H1 (cell line): ENCODE results near the gene SLC16A6. TPM values are rescaled to one million over a fixed set of nuclear protein-coding genes. Genes with fewer than 3 reads are reported as not detected.
A peak's percentile ranks its signal among the peaks of the same experiment; 100 is the strongest.

Source experiments
- CTCF ChIA-PET: fragments of 300-600 bp; sonication (Branson Sonifier 250); formaldehyde crosslinking; loops from one replicate; lab custom pipeline; 2021; ENCODE audit not compliant: partially characterized antibody; lab: Charles Lee
- POLR2A ChIA-PET: fragments of 300-600 bp; sonication (Branson Sonifier 250); formaldehyde crosslinking; loops from one replicate; lab custom pipeline; 2021; ENCODE audit warnings: inconsistent platforms; ENCODE audit not compliant: partially characterized antibody; lab: Charles Lee
- DNase-seq, 2 experiments: peaks; one replicate each; pipeline versions ENCODE4 v3.0.0 to v3.0.0-alpha.2; 2010 to 2022; ENCODE audit warnings: low spot score in 2 of 2, low read depth in 1 of 2, mixed read lengths in 1 of 2
- FAIRE-seq: peaks from 2 replicates; lab custom pipeline; 2011; peaks lifted over from hg19 to GRCh38; lab: Jason Lieb, UNC
- H2AFZ ChIP-seq: 2 replicates; pipeline ENCODE4 v1.8.1; 2012; ENCODE audit warnings: low read length, inconsistent platforms
- H2AK5ac ChIP-seq: 2 replicates; pipeline ENCODE4 v1.6.1; 2013; ENCODE audit warnings: low read depth, low read length
- H2BK120ac ChIP-seq: replicated peaks from 2 replicates; pipeline ENCODE3; 2013; ENCODE audit warnings: low read depth, low read length, inconsistent platforms
- H2BK12ac ChIP-seq: 2 replicates; pipeline ENCODE4 v1.6.1; 2013; ENCODE audit warnings: low read depth, low read length
- H2BK15ac ChIP-seq: 2 replicates; pipeline ENCODE4 v1.6.1; 2013; ENCODE audit warnings: low read length
- H2BK20ac ChIP-seq: 2 replicates; pipeline ENCODE4 v1.6.1; 2013; ENCODE audit warnings: low read length
- H2BK5ac ChIP-seq: 2 replicates; pipeline ENCODE4 v1.6.1; 2013; ENCODE audit warnings: low read depth, low read length
- H3K14ac ChIP-seq: 2 replicates; pipeline ENCODE4 v1.6.1; 2013; ENCODE audit warnings: inconsistent platforms; ENCODE audit not compliant: insufficient read length
- H3K18ac ChIP-seq: 2 replicates; pipeline ENCODE4 v1.6.1; 2013; ENCODE audit warnings: low read length; ENCODE audit errors: extremely low read depth
- H3K23ac ChIP-seq: 2 replicates; pipeline ENCODE4 v1.6.1; 2013; ENCODE audit warnings: inconsistent platforms; ENCODE audit not compliant: insufficient read length
- H3K23me2 ChIP-seq: 2 replicates; pipeline ENCODE4 v1.6.1; 2013; ENCODE audit warnings: low read depth, low read length
- H3K27ac ChIP-seq: 2 replicates; pipeline ENCODE4 v1.6.1; 2011; ENCODE audit warnings: low read depth, low read length, inconsistent platforms
- H3K27me3 ChIP-seq, 4 experiments: replicated peaks in 1 of 4; 1 replicate in 1 of 4; 2 replicates in 3 of 4; pipeline versions ENCODE4 v1.6.1 to v1.8.1; 2011 to 2013; ENCODE audit warnings: low read length in 3 of 4, mild to moderate bottlenecking in 3 of 4, inconsistent platforms in 2 of 4, mixed read lengths in 2 of 4, moderate library complexity in 1 of 4; ENCODE audit not compliant: control insufficient read depth in 3 of 4, insufficient read depth in 3 of 4; ENCODE audit errors: extremely low read depth in 1 of 4
- H3K36me3 ChIP-seq, 4 experiments: 2 replicates each; pipeline versions ENCODE4 v1.6.1 to v1.8.1; 2011 to 2013; ENCODE audit warnings: mild to moderate bottlenecking in 4 of 4, low read length in 3 of 4, moderate library complexity in 2 of 4, control low read depth in 1 of 4, inconsistent platforms in 1 of 4; ENCODE audit not compliant: insufficient read depth in 4 of 4, control insufficient read depth in 2 of 4
- H3K4ac ChIP-seq: replicated peaks from 2 replicates; pipeline ENCODE3; 2013; ENCODE audit warnings: low read length, low read depth, mixed read lengths, inconsistent platforms; ENCODE audit not compliant: insufficient read length
- H3K4me1 ChIP-seq, 4 experiments: replicated peaks in 1 of 4; 1 replicate in 1 of 4; 2 replicates in 3 of 4; pipeline versions ENCODE4 v1.6.1 to v1.8.1; 2011 to 2013; ENCODE audit warnings: low read length in 3 of 4, inconsistent platforms in 2 of 4, mixed read lengths in 1 of 4; ENCODE audit not compliant: insufficient read depth in 4 of 4, control insufficient read depth in 3 of 4
- H3K4me2 ChIP-seq, 2 experiments: 2 replicates each; pipeline versions ENCODE4 v1.6.1 to v1.8.1; 2011 to 2013; ENCODE audit warnings: low read depth in 2 of 2, low read length in 2 of 2, control low read depth in 1 of 2, inconsistent platforms in 1 of 2, mild to moderate bottlenecking in 1 of 2; ENCODE audit not compliant: insufficient read depth in 1 of 2
- H3K4me3 ChIP-seq, 4 experiments: fragments of 200-600, 300-600 bp in 1 of 4; sonication (generic), shearing (Covaris generic), sonication (Bioruptor Twin) in 1 of 4; 2 replicates each; pipeline versions ENCODE4 v1.5.1 to v1.8.1; 2011 to 2016; ENCODE audit warnings: low read length in 4 of 4, low read depth in 3 of 4, control low read depth in 2 of 4, inconsistent platforms in 2 of 4, mild to moderate bottlenecking in 2 of 4, mixed read lengths in 1 of 4, moderate library complexity in 1 of 4; ENCODE audit not compliant: insufficient read depth in 2 of 4; ENCODE audit errors: extremely low read depth in 1 of 4
- H3K56ac ChIP-seq: replicated peaks from 2 replicates; pipeline ENCODE3; 2013; ENCODE audit warnings: low read depth, mild to moderate bottlenecking, mixed read lengths, low read length, inconsistent platforms; ENCODE audit not compliant: insufficient read length
- H3K79me1 ChIP-seq: 2 replicates; pipeline ENCODE4 v1.6.1; 2013; ENCODE audit warnings: low read depth, low read length, control low read depth
- H3K79me2 ChIP-seq, 2 experiments: 2 replicates each; pipeline versions ENCODE4 v1.6.1 to v1.8.1; 2012 to 2013; ENCODE audit warnings: low read length in 2 of 2, mild to moderate bottlenecking in 2 of 2, inconsistent platforms in 1 of 2; ENCODE audit not compliant: insufficient read depth in 2 of 2, control insufficient read depth in 1 of 2
- H3K9ac ChIP-seq, 4 experiments: replicated peaks in 1 of 4; 1 replicate in 1 of 4; 2 replicates in 3 of 4; pipeline versions ENCODE4 v1.6.1 to v1.8.1; 2011 to 2013; ENCODE audit warnings: low read depth in 3 of 4, low read length in 3 of 4, control low read depth in 2 of 4, mild to moderate bottlenecking in 2 of 4, moderate library complexity in 2 of 4, inconsistent platforms in 1 of 4; ENCODE audit errors: extremely low read depth in 1 of 4
- H3K9me3 ChIP-seq, 2 experiments: 2 replicates each; pipeline versions ENCODE4 v1.6.1 to v1.8.1; 2012 to 2013; ENCODE audit warnings: mild to moderate bottlenecking in 2 of 2, moderate library complexity in 2 of 2, control low read depth in 1 of 2, inconsistent platforms in 1 of 2, low read depth in 1 of 2, low read length in 1 of 2, mixed read lengths in 1 of 2; ENCODE audit not compliant: insufficient read depth in 2 of 2
- H4K20me1 ChIP-seq, 2 experiments: replicated peaks in 1 of 2; 2 replicates each; pipeline versions ENCODE3 to v1.8.1; 2011 to 2013; ENCODE audit warnings: inconsistent platforms in 2 of 2, low read length in 2 of 2, mild to moderate bottlenecking in 1 of 2; ENCODE audit not compliant: insufficient read depth in 2 of 2, control insufficient read depth in 1 of 2
- H4K5ac ChIP-seq: 2 replicates; pipeline ENCODE4 v1.6.1; 2013; ENCODE audit warnings: low read length, low read depth, mixed read lengths, inconsistent platforms; ENCODE audit not compliant: insufficient read length
- H4K8ac ChIP-seq: 2 replicates; pipeline ENCODE4 v1.8.0; 2013; ENCODE audit warnings: mild to moderate bottlenecking, moderate library complexity, low read length, inconsistent platforms; ENCODE audit not compliant: insufficient read depth; ENCODE audit errors: extremely low read depth
- H4K91ac ChIP-seq: replicated peaks from 2 replicates; pipeline ENCODE3; 2013; ENCODE audit warnings: low read length, mixed read lengths, inconsistent platforms; ENCODE audit not compliant: insufficient read length
- WGBS, 2 experiments: shearing (Covaris generic) in 1 of 2; methylation state at CpG; one replicate each; pipeline versions ENCODE4 v1.1.6 to v1.1.7; 2013 to 2015; ENCODE audit warnings: low lambda C conversion rate in 2 of 2, mixed read lengths in 2 of 2, inconsistent platforms in 1 of 2, low coverage in 1 of 2, missing lambda C conversion rate in 1 of 2; ENCODE audit not compliant: insufficient replicate concordance in 2 of 2, insufficient coverage in 1 of 2, insufficient read length in 1 of 2; ENCODE audit errors: extremely low coverage in 1 of 2, missing lambda C conversion rate in 1 of 2; 5-methylcytosine and 5-hydroxymethylcytosine counted together
- long read RNA-seq, 2 experiments: library from RNA in 1 of 2; library from capped mRNA in 1 of 2; stranded (forward); transcript quantifications; one replicate each; pipeline ENCODE4 v2.0.0, GENCODE V29; 2021; ENCODE audit warnings: inconsistent platforms in 1 of 2
- polyA minus RNA-seq, 3 experiments: library from RNA; depleted of rRNA, polyadenylated mRNA; stranded (reverse); fragments of >200 nt; gene quantifications; 1 replicate in 2 of 3; 2 replicates in 1 of 3; pipeline ENCODE4 v1.2.3, GENCODE V29; 2011
- polyA plus RNA-seq, 7 experiments: library from polyadenylated mRNA; depleted of rRNA in 3 of 7; stranded (reverse) in 5 of 7; unstranded in 2 of 7; fragments of >200 nt in 5 of 7; fragments of 200-250 nt in 2 of 7; gene quantifications; 1 replicate in 5 of 7; 2 replicates in 1 of 7; 4 replicates in 1 of 7; pipeline versions ENCODE4 v1.2.1 to v1.2.3, GENCODE V29; 2011 to 2013; ENCODE audit warnings: missing spikeins in 2 of 7, mixed read lengths in 2 of 7
- total RNA-seq: library from RNA; stranded (reverse); fragmentation: NEBNext Ultra II Directional; extraction: Animal tissue kit (Norgen Biotek cat#: 25700); gene quantifications from 2 replicates; pipeline ENCODE4 v1.2.1, GENCODE V29; 2021
- TF ChIP-seq, protein P1 (sequence below): IDR thresholded peaks from 2 replicates; pipeline ENCODE4 v1.6.1; 2012; ENCODE audit warnings: inconsistent platforms

The SLC16A6 gene, protein sequence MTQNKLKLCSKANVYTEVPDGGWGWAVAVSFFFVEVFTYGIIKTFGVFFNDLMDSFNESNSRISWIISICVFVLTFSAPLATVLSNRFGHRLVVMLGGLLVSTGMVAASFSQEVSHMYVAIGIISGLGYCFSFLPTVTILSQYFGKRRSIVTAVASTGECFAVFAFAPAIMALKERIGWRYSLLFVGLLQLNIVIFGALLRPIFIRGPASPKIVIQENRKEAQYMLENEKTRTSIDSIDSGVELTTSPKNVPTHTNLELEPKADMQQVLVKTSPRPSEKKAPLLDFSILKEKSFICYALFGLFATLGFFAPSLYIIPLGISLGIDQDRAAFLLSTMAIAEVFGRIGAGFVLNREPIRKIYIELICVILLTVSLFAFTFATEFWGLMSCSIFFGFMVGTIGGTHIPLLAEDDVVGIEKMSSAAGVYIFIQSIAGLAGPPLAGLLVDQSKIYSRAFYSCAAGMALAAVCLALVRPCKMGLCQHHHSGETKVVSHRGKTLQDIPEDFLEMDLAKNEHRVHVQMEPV
- total RNA-seq (0.08 and 0.22 TPM in 2 replicates), polyA plus RNA-seq (2011; rRNA removed) (0.13 and 0.17 TPM in 2 replicates), polyA minus RNA-seq (2011; rRNA and poly(A)+ RNA removed) (0.54 TPM in 1 of 2 replicates, not detected in the other)
- polyA plus RNA-seq (2011; cell fraction: cytosol; rRNA removed): 0.28 TPM
- 0.11 TPM for polyA plus RNA-seq (2011; cell fraction: nucleus; rRNA removed)
- polyA plus RNA-seq (2012, experiment 1 of 2): 0.08 to 0.09 TPM in 2 of 4 replicates, not detected in the others
- 0.10 TPM for polyA plus RNA-seq (2012, experiment 2 of 2)
- polyA plus RNA-seq (2013, experiment 1 of 2): 0.04 TPM
- polyA plus RNA-seq (2013, experiment 2 of 2): 0.04 TPM
- polyA minus RNA-seq (2011; cell fraction: cytosol; rRNA and poly(A)+ RNA removed): not detected
- polyA minus RNA-seq (2011; cell fraction: nucleus; rRNA and poly(A)+ RNA removed): 0.50 TPM
- long read RNA-seq, experiment 1: 0 reads
- long read RNA-seq, experiment 2: 0 reads

DNA sequence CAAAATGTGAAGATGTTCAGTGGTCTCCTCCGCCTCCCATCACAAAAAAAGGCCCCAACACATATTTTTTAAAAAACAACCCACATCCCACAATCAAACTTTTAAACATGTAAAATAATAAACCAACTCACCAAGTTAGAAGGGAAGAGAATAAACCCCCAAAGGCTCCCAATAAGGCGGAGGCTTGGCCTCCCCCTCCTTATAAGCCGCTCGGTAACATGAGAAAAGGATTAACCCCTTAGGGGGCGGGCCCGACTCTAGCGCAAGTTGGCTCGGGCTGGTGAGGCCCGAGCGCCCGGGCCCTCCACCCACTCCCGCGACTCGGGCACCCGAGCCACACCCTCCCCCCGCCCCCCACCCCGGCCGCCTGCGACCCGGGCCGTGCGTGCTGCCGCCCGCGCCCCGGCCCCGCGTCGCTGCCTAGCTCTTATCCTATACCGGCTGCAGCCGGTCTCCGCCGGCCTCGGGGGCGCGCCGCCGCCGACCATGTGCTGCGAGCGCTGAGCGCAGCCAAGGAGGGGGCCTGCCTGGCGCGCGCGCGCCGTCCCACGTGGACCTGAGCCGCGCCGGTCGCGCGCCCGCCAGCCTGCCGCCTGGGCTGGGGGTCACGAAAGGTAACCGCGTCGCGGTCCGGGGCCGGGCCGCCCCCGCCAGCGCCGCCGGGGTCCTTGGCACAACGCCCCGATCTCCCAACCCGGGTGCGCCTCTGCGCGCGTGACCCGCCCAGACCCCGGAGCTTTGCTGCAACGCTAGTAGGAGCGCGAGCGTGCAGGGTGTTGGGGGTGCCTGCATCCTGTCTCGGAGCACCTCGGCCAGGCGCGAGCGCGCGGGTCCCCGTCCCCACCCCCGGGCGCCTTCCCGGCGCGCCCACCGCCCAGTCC lies at the start of gene SLC16A6, which contains the start of gene ARSG:
TSS of gene SLC16A6 (minus strand) at position 173 of the 881 bp plus-strand sequence. CDS start 12,807 bp downstream, outside the sequence.
TSS of gene ARSG (plus strand) at position 541 of the 881 bp plus-strand sequence. CDS start 15,999 bp downstream, outside the sequence.
- Histone ChIP-seq H2BK120ac (no peak within 1 kb of the TSS), H3K23ac (no peak within 1 kb of the TSS), H2BK20ac (no peak within 1 kb of the TSS; the same call in 1 of the 2 replicates), H2BK15ac (peak within 1 kb of the TSS; percentile 92; the same call in 1 of the 2 replicates), H3K18ac (peak within 1 kb of the TSS; percentile 86), H4K5ac (no peak within 1 kb of the TSS), H3K27ac (0 out of 2 replicates have a peak within 1 kb of the TSS, but pooled peaks have one; percentile 44), H3K4me3 (peak within 1 kb of the TSS; percentile 41 to 73 (median 64)), H3K4me1 (peaks cover 14 to 31% (median 25%) of the 10 kb centered on the region in 4 experiments; a peak in 6 of 7 replicates), H2BK5ac (peak within 1 kb of the TSS; percentile 44; the same call in 1 of the 2 replicates), H3K79me2 (no peaks in the 10 kb centered on the region), H3K36me3 (no peaks in the 10 kb centered on the region), H3K27me3 (peaks cover 8 to 25% (median 24%) of the 10 kb centered on the region in 4 experiments), H2AFZ (no peak within 1 kb of the TSS), H4K8ac (peak within 1 kb of the TSS; percentile 98), H3K4ac (no peak within 1 kb of the TSS), H3K23me2 (peaks cover 22% of the 10 kb centered on the region), H3K14ac (no peak within 1 kb of the TSS), H4K91ac (peak within 1 kb of the TSS; percentile 89), H3K79me1 (no peaks in the 10 kb centered on the region), H3K9me3 (no peaks in the 10 kb centered on the region), H3K9ac (peak within 1 kb of the TSS; percentile 75 to 90 (median 76)), H4K20me1 (peaks cover 0 to 3% of the 10 kb centered on the region in 2 experiments), H3K4me2 (peak within 1 kb of the TSS; percentile 68 to 86), H3K56ac (no peak within 1 kb of the TSS), H2BK12ac (peak within 1 kb of the TSS; percentile 77; the same call in 1 of the 2 replicates), H2AK5ac (no peak within 1 kb of the TSS)
- ChIA-PET POLR2A (interaction anchor here (0.6 to 3.6 kb wide), 14 partner anchors 10 to 253 kb away, joined by 3 to 18 read pairs (median 4); partner anchors contain the start of gene WIPI1), CTCF (interaction anchor here (1.4 to 3.1 kb wide), 3 partner anchors 27 to 154 kb away, joined by 3 to 17 read pairs (median 8); no protein-coding TSS in a partner anchor)
- FAIRE-seq: no peak
- peak in 1 of 2 experiments; percentile 87 for DNase-seq
- 1% methylated on average over 57 of the region's 96 CpGs; no CpG with 5 or more reads in 1 of the 2 experiments for WGBS, 2 experiments
- TF ChIP-seq, protein P1, sequence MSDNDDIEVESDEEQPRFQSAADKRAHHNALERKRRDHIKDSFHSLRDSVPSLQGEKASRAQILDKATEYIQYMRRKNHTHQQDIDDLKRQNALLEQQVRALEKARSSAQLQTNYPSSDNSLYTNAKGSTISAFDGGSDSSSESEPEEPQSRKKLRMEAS: peak; percentile 96
